ENCODE results near the gene FSIP1.

The FSIP1 gene

DNA sequence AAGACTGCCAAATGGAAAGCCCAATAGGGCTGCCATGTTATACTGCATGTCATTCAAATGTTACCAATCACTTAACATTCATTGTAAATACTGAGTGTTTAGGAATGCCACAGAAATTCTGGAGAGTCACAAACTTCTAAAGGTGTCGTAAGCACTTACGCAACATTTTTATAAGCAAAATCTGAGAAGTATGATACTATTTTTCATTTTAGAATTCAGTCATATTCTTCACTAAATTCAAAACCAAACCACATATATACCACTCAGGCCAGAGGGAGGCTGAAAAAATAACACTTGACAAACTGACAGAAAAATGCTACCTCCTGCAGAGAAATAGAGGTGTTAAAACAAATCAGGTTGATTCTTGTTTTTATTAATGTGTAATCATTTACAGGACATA, 112.0 kb downstream of the FSIP1 start:
- Mint-ChIP-seq H3K36me3 (no peaks in the 10 kb centered on the region), H3K4me1 (peaks cover 12% of the 10 kb centered on the region), H3K9me3 (no peaks in the 10 kb centered on the region), H3K27ac (no peak overlapping the region), H3K4me3 (no peak overlapping the region)
- DNase-seq (ENCODE audit: low spot score in 2 of 2) (no peak), ATAC-seq (no peak)

DNA sequence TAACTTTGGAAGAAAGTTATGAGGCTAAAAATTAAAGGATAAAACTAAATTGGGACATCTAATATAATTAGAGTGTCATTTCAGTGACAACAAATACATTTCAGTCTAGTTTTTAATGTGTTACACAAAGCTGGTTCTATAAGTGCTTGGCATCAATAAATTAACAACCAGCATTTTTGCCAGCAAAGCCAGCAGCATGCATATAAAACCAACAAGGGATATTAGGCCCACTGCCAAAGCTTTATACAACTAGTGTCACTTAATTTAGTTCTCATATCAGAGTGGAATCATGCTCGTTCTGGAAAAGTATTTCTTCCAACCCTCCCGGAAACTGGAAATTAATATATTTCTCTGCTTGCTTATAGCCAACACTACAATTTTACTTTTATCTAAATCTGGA, 113.0 kb downstream of the FSIP1 start:
- Mint-ChIP-seq H3K9me3 (no peaks in the 10 kb centered on the region), H3K4me3 (no peak overlapping the region), H3K27ac (no peak overlapping the region), H3K36me3 (no peaks in the 10 kb centered on the region), H3K4me1 (peaks cover 12% of the 10 kb centered on the region)
- DNase-seq (ENCODE audit: low spot score in 2 of 2) (no peak), ATAC-seq (no peak)

DNA sequence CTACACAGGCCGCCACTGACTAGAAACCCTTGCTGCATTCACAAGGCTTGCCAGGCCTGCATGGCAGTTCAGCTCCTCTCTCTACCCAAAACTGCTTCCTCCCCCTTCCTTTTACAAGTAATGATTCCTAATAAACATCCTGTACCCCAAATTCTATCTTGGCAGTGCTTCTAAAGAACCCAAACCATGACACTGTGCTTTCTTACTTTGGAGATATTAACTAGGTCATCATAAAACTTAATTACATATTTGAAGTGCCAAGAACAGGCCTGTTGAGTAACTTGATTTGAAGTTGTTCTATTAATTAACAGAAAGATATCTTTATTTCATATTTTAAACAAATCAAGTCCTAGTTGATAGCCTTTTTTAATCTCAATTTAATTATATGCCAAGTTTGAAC, 113.4 kb downstream of the FSIP1 start:
- H3K27ac Mint-ChIP-seq, result no peak overlapping the region
- H3K9me3 Mint-ChIP-seq, result no peaks in the 10 kb centered on the region
- no peak for DNase-seq (ENCODE audit: low spot score in 2 of 2)
- ATAC-seq, result no peak
- peaks cover 12% of the 10 kb centered on the region for H3K4me1 Mint-ChIP-seq
- no peak overlapping the region for H3K4me3 Mint-ChIP-seq
- no peaks in the 10 kb centered on the region for H3K36me3 Mint-ChIP-seq

DNA sequence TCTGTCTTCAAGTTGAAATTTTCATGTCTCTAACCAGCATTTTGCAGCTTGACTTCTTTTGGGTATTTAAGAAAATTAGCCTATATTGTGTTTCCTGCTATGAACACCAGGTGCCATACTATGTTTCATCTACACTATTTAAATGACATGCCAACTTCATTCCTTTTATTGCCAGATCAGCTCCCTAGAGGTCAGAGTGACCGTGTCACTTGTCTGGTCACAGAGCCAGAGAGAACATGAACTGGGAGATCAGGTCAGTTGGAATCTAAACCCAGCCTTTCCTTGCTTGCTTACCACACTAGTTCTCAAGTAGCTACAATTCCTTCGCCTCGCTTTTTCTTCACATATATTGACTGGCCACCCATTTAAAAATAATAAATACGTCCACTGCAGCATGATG, 114.2 kb downstream of the FSIP1 start:
- H3K4me3 Mint-ChIP-seq, result no peak overlapping the region
- peaks cover 12% of the 10 kb centered on the region for H3K4me1 Mint-ChIP-seq
- H3K9me3 Mint-ChIP-seq, result no peaks in the 10 kb centered on the region
- no peak overlapping the region for H3K27ac Mint-ChIP-seq
- no peak for ATAC-seq
- no peak for DNase-seq (ENCODE audit: low spot score in 2 of 2)
- H3K36me3 Mint-ChIP-seq, result no peaks in the 10 kb centered on the region

DNA sequence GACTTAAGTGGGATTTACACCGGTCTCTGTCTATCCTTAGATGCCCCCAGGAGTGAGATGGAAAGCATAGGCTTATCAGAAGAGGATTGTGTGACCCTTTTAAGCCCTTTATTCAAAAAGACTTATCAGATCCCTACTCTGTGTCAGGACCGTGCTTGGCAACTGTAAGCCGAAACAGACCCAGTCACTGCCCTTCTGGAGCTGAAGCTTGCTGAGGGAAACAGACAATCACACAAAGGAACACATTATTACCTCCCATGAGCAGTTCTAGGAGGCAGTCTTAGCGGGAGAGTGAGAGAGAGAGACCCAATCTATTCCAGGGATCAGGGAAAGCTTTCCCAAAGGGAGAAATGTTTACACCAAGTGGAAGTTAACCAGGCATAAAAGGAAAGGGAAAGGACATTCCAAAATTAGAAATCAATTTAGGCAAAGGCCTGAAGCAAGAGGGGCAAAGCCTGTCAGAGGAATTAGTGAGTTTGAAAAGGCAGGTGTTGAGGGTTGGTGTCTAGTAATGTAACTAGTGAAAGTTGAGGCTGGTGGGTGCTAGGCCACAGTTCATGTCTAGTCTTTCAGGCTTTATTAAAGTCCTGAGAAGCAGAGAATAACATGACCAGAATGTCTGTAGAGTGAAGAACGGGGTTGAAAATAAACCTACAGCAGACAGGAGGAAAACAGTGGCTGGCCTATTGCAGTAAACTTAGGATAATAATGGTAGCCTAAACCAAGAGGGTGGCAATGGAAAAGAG, 115.1 kb downstream of the FSIP1 start:
- no peak overlapping the region for H3K4me3 Mint-ChIP-seq
- no peaks in the 10 kb centered on the region for H3K36me3 Mint-ChIP-seq
- DNase-seq (ENCODE audit: low spot score in 2 of 2) (no peak), ATAC-seq (no peak)
- no peaks in the 10 kb centered on the region for H3K9me3 Mint-ChIP-seq
- peak overlapping the region; percentile 41 for H3K27ac Mint-ChIP-seq
- H3K4me1 Mint-ChIP-seq, result peaks cover 12% of the 10 kb centered on the region

DNA sequence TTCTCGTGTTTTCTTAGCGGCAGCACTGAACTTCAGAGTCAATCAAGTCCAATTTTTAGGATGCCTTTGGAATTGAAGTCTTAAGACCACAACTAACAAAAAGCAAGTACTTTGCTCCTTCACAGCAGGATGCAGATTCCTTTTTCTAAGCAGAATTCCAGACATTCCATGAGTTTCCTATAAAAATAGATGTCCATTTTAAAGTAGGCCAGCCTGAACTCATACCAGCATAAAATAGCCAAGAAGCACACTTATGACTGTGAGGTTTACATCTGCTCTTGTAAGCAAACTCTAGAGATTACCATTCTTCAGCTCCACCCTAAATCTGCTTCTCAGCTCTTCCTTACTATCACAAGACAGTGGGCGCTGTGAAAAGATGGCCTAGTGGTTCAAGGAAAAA, 116.0 kb downstream of the FSIP1 start:
- H3K36me3 Mint-ChIP-seq, result no peaks in the 10 kb centered on the region
- DNase-seq (ENCODE audit: low spot score in 2 of 2) (no peak), ATAC-seq (no peak)
- peaks cover 12% of the 10 kb centered on the region for H3K4me1 Mint-ChIP-seq
- H3K9me3 Mint-ChIP-seq, result no peaks in the 10 kb centered on the region
- H3K27ac Mint-ChIP-seq, result no peak overlapping the region
- H3K4me3 Mint-ChIP-seq, result no peak overlapping the region

DNA sequence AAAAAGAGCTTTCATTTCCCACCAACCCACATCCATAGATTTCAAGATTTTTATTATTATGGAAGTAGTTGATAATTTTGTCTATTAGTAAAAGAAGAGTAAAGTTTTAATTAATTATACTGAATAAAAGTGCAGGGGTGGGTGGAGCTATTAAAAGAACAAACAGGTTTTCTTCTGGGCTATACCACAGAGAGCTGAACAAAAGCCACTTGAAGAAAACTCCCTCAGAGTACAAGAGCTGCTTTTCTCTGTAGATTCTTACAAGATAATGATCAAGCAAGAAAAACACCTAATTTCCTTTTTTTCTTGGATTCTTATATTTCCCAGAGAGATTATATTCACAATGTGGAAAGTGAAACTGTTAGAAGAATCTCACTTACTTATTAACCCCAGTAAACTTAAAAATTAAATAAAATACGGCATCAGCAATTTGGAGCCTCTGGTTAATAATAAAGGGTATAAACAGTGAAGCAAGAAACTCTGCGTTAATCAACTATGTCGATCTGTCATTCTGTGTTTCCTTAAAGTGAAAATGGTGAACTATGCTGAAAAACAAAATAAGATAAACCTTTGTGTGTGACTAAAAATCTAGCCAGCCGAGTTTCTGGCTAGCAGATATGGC, 116.9 kb downstream of the FSIP1 start:
- no peak overlapping the region for H3K27ac Mint-ChIP-seq
- DNase-seq (ENCODE audit: low spot score in 2 of 2) (no peak), ATAC-seq (no peak)
- H3K36me3 Mint-ChIP-seq, result no peaks in the 10 kb centered on the region
- no peak overlapping the region for H3K4me3 Mint-ChIP-seq
- peaks cover 12% of the 10 kb centered on the region for H3K4me1 Mint-ChIP-seq
- no peaks in the 10 kb centered on the region for H3K9me3 Mint-ChIP-seq

DNA sequence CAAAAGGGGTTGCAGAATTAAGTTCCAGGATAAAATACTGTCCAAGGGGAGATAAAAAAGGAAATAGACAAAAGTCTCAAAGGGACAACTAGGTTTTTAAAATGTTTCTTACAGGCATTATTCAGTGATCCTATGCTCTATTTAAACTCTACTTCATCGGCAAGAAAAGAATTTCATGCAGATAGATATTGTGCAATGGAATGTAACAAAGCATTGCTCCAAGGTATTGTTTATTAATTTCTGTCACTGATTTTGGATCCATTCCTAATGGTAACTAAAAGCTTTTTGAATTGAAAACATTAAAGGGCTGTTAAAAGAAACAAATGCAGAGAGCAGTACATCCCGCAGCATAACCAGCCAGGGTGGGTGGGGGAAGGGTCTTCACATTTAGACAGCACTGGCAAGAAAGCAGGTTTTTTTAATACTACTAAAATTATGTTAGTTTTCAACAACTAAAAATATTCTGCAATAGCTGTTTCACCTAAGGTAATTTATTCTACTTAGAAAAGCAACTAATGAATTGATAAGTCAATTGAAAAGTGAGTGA, 118.9 kb downstream of the FSIP1 start:
- ATAC-seq (no peak), DNase-seq (ENCODE audit: low spot score in 2 of 2) (no peak)
- Mint-ChIP-seq H3K4me3 (no peak overlapping the region), H3K27ac (no peak overlapping the region), H3K4me1 (peaks cover 6% of the 10 kb centered on the region), H3K36me3 (no peaks in the 10 kb centered on the region), H3K9me3 (no peaks in the 10 kb centered on the region)

DNA sequence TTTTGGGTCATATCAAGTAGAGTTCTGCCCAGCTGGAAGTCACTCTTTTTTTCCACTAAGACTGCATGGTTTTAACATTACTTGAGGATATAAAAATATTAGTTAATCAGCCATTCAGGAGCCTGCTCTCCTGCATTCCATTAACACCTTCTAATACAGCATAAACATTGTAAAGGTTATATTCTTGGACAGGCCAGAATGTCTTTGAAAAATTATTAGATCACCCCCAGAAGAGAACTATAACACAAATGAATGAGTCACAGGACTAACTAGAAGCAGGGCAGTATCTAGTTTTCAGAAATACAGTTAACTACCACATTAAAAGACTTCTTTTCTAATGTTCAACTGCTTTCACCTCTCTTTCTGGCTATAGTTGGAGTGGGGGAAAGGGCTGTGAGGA, 120.9 kb downstream of the FSIP1 start:
- Mint-ChIP-seq H3K27ac (no peak overlapping the region), H3K4me1 (no peaks in the 10 kb centered on the region), H3K4me3 (no peak overlapping the region), H3K36me3 (no peaks in the 10 kb centered on the region), H3K9me3 (no peaks in the 10 kb centered on the region)
- ATAC-seq, result no peak
- DNase-seq (ENCODE audit: low spot score in 2 of 2), result no peak

DNA sequence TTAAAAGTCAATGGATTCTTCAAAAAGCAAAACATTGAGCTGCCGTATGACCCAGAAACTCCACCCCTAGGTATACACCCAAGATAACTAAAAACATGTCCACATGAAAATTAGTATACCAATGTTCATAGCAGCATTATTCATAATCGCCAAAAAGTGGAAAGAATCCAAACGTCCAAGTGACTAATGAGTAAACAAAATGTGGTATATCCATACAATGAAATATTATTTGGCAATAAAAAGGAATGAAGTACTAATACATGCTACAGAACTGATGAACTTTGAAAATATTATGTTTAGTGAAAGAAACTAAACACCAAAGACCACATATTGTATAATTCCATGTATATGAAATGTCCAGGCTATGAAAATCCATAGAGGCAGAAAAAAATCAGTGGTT, 123.9 kb downstream of the FSIP1 start:
- DNase-seq (ENCODE audit: low spot score in 2 of 2), result no peak
- no peaks in the 10 kb centered on the region for H3K36me3 Mint-ChIP-seq
- H3K27ac Mint-ChIP-seq, result no peak overlapping the region
- no peaks in the 10 kb centered on the region for H3K4me1 Mint-ChIP-seq
- no peak overlapping the region for H3K4me3 Mint-ChIP-seq
- H3K9me3 Mint-ChIP-seq, result no peaks in the 10 kb centered on the region
- no peak for ATAC-seq

DNA sequence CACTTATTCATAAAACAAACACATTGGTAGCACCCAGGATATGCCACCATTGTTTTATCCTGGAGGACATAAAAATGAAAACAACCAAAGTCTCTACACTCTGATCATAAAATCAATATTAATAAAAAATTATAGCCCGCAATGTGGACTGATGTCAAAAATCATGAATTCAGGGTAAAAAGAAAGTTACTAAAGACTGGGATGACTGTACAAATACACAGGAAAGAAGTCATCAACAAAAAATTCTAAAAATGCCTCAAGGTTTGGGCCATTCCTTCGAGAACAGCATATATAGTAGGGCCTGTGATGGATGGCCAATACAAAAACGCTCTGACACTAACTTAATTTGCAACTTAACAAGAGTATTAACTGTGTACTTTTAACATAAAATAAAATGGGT, 125.0 kb downstream of the FSIP1 start:
- ATAC-seq (no peak), DNase-seq (ENCODE audit: low spot score in 2 of 2) (no peak)
- no peak overlapping the region for H3K4me3 Mint-ChIP-seq
- H3K4me1 Mint-ChIP-seq, result no peaks in the 10 kb centered on the region
- H3K9me3 Mint-ChIP-seq, result no peaks in the 10 kb centered on the region
- H3K27ac Mint-ChIP-seq, result no peak overlapping the region
- H3K36me3 Mint-ChIP-seq, result no peaks in the 10 kb centered on the region

DNA sequence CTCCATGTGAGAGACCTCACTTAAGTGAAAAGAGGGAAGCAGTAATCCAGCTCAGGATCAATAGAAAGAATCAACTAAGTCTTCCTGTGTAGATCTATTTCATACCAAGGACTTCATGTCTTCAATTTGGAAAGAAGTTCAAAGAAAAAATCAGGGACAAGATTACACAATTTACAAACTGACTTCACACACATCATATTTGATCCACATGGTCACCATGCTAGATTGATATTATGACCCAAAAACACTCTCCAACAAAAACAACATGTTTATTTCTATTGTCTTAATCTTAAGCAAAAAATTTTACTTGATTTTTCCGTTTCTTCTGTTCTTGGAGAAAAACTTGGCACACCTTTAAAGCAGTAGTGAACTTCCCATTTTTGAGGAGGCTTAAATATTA, 125.5 kb downstream of the FSIP1 start:
- H3K4me3 Mint-ChIP-seq, result no peak overlapping the region

DNA sequence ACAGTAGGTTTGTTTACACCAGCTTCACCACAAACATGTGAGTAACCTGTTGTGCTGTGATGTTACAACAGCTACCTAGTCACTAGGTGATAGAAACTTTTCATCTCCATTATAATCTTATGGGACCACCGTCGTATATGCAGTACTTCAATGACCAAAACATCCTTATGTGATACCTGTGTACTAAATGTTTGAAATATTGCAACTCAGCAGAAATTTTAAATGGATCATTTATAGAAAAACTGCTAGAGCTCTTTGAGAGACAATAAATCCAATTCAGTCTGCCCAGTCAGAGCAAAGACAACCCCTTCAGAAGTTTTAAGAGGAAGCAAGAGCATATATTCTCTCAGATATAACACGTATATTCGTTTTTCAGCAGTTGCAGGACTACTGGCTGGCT, 128.3 kb downstream of the FSIP1 start:
- no peak overlapping the region for H3K27ac Mint-ChIP-seq
- H3K36me3 Mint-ChIP-seq, result no peaks in the 10 kb centered on the region
- no peak for ATAC-seq
- H3K4me3 Mint-ChIP-seq, result no peak overlapping the region
- H3K9me3 Mint-ChIP-seq, result no peaks in the 10 kb centered on the region
- H3K4me1 Mint-ChIP-seq, result peaks cover 6% of the 10 kb centered on the region
- no peak for DNase-seq (ENCODE audit: low spot score in 2 of 2)

More for the DNA sequence above, 125.5 kb downstream of the FSIP1 start:
- DNase-seq (ENCODE audit: low spot score in 2 of 2) (no peak), ATAC-seq (no peak)
- Mint-ChIP-seq H3K4me1 (no peaks in the 10 kb centered on the region), H3K27ac (no peak overlapping the region), H3K9me3 (no peaks in the 10 kb centered on the region), H3K36me3 (no peaks in the 10 kb centered on the region)

DNA sequence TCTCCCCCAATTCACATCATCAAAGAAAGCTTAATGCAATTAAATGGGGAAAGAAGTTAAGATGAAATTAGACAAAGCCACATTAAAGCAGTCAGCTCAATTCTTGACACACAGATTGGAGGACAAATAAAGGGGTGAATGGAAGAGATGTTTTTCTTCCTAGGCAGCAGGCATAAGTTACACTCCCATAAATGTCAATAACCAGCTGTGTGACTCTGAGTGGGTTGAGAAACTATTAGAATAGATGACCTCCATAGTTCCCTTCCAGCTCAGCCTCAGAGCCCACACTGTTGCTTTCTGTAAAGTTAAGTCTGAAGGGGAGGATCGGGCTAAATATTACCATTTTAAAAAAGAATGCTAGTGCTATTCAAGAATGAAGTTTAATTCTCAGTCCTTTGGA, 130.8 kb downstream of the FSIP1 start:
- DNase-seq (ENCODE audit: low spot score in 2 of 2) (no peak), ATAC-seq (no peak)
- H3K9me3 Mint-ChIP-seq, result no peaks in the 10 kb centered on the region
- H3K4me3 Mint-ChIP-seq, result no peak overlapping the region
- H3K27ac Mint-ChIP-seq, result no peak overlapping the region
- H3K36me3 Mint-ChIP-seq, result no peaks in the 10 kb centered on the region
- peaks cover 6% of the 10 kb centered on the region for H3K4me1 Mint-ChIP-seq

DNA sequence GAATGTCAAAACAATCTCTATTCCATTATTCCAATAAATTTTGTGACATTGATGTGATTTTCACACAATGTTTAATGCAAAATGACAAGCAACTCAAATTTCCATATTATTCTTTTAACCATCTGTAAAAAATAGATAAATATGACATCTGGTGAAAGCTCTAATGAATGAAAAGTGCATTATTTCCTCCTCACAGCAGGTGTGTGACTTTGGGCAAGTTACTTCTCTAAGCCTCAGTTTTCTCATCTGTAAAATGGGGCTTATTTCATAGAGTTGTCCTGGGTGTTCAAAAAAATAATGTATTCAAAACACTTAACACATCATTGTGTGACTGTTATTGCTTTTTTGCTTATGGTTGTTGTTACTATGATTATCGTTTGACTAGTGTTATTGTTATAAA, 131.3 kb downstream of the FSIP1 start:
- no peak overlapping the region for H3K27ac Mint-ChIP-seq
- no peak overlapping the region for H3K4me3 Mint-ChIP-seq
- H3K36me3 Mint-ChIP-seq, result no peaks in the 10 kb centered on the region
- ATAC-seq, result no peak
- H3K4me1 Mint-ChIP-seq, result peaks cover 6% of the 10 kb centered on the region
- DNase-seq (ENCODE audit: low spot score in 2 of 2), result no peak
- no peaks in the 10 kb centered on the region for H3K9me3 Mint-ChIP-seq

DNA sequence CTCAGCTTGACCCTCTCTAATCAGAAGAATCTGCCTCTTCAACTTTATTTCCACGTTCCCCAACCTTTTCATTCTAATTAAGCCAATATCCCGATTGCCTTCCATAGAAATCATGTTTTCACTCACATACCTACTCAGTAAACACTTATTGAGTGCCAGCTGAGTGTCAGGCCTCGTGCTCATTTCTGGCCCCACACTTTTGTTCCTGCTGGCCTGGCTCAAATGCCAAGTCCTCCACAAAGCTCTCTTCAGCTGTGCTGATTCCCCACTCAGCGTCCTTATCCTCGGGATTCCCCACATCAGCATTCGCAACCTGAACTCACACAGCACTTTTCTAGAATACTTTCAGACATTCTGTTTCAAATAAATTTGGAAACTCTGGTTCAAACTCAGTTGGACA, 132.9 kb downstream of the FSIP1 start:
- peaks cover 6% of the 10 kb centered on the region for H3K4me1 Mint-ChIP-seq
- DNase-seq (ENCODE audit: low spot score in 2 of 2) (no peak), ATAC-seq (no peak)
- H3K4me3 Mint-ChIP-seq, result no peak overlapping the region
- H3K9me3 Mint-ChIP-seq, result no peaks in the 10 kb centered on the region
- H3K36me3 Mint-ChIP-seq, result no peaks in the 10 kb centered on the region
- no peak overlapping the region for H3K27ac Mint-ChIP-seq

Measured in stimulated activated effector memory CD8-positive, alpha-beta T cell treated with anti-CD3 and anti-CD28 coated beads, Interleukin-12 subunit alpha, Interleukin-12 subunit beta, amount 100 ng/mL, for 72 hours (primary cell).